ENCODE measurements around the gene KAZN.
A peak's percentile ranks its signal among the peaks of the same experiment; 100 is the strongest.

The KAZN gene

GRCh38 chr1:14794906-14795305 is 196.4 kb downstream of the KAZN start:
- H3K4me3 ChIP-seq (ENCODE audit: low read depth, low read length) = no peak overlapping the region
- TF ChIP-seq, protein P1, sequence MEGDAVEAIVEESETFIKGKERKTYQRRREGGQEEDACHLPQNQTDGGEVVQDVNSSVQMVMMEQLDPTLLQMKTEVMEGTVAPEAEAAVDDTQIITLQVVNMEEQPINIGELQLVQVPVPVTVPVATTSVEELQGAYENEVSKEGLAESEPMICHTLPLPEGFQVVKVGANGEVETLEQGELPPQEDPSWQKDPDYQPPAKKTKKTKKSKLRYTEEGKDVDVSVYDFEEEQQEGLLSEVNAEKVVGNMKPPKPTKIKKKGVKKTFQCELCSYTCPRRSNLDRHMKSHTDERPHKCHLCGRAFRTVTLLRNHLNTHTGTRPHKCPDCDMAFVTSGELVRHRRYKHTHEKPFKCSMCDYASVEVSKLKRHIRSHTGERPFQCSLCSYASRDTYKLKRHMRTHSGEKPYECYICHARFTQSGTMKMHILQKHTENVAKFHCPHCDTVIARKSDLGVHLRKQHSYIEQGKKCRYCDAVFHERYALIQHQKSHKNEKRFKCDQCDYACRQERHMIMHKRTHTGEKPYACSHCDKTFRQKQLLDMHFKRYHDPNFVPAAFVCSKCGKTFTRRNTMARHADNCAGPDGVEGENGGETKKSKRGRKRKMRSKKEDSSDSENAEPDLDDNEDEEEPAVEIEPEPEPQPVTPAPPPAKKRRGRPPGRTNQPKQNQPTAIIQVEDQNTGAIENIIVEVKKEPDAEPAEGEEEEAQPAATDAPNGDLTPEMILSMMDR (IDR thresholded peaks at IDR 0.05; ENCODE audit: low read depth, low read length) = no peak

DNA sequence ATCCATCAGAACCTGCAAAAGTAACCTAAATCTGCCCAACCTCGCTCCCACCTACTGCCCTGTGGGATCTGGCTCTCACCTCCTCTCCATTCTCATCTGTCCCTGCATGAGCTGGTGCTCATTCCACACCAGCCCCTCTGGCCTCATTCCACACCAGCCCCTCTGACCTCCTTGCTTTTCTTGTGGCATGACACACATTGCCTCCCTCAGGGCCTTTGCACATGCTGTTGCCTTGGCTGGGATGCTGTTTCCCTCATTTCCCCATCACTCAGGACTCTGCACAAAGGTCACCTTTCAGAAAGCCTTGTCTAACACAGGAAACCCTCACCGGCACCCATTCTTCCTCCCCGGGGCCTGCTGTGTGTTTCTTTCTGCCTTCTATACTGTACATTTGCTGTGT is 197.1 kb downstream of the KAZN start:
- H3K4me3 ChIP-seq (ENCODE audit: low read depth, low read length) = no peak overlapping the region
- TF ChIP-seq, protein P1 (IDR thresholded peaks at IDR 0.05; ENCODE audit: low read depth, low read length) = no peak

DNA sequence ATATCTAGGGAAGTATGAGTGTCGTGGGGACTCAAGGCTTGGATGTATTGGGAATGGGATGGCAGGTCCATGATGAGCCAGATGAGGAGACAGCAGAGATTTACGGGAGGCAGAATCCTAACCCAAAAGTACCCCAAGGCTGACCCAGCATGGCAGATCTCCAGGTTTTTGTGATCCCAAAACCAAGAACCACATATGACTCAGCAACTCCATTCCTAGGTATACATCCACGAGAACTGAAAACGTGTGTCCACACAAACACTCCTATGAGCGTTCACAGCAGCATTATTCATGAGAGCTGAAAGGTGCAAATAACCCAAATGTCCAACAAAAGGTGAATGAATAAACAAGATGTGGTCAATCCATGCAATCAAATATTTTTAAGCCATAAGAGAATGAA is 201.5 kb downstream of the KAZN start:
- TF ChIP-seq, protein P1 (IDR thresholded peaks at IDR 0.05; ENCODE audit: low read depth, low read length) = no peak
- no peak overlapping the region for H3K4me3 ChIP-seq (ENCODE audit: low read depth, low read length)

DNA sequence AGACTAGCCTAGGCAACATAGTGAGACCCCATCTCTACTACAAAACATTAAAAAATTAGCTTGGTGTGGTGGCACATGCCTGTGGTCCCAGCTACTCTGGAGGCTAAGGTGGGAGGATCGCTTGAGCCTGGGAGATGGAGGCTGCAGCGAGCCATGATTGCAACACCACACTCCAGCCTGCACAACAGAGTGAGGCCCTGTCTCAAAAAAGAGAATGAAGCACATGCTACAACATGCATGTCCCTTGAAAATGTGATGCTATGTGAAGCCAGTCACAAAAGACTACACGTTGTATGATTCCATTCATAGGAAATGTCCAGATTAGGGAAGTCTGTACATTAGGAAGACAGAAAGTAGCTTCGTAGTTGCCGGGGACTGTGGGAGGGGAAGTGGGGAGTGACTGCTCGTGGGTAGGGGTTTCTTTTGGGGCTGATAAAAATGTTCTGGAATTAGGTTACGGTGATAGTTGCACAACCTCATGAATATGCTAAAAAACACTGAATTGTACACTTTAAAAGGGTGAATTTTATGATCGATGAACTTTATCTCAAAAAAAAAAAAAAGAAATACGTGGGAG is 202.1 kb downstream of the KAZN start:
- H3K4me3 ChIP-seq (ENCODE audit: low read depth, low read length) = no peak overlapping the region
- TF ChIP-seq, protein P1 (IDR thresholded peaks at IDR 0.05; ENCODE audit: low read depth, low read length) = no peak

DNA sequence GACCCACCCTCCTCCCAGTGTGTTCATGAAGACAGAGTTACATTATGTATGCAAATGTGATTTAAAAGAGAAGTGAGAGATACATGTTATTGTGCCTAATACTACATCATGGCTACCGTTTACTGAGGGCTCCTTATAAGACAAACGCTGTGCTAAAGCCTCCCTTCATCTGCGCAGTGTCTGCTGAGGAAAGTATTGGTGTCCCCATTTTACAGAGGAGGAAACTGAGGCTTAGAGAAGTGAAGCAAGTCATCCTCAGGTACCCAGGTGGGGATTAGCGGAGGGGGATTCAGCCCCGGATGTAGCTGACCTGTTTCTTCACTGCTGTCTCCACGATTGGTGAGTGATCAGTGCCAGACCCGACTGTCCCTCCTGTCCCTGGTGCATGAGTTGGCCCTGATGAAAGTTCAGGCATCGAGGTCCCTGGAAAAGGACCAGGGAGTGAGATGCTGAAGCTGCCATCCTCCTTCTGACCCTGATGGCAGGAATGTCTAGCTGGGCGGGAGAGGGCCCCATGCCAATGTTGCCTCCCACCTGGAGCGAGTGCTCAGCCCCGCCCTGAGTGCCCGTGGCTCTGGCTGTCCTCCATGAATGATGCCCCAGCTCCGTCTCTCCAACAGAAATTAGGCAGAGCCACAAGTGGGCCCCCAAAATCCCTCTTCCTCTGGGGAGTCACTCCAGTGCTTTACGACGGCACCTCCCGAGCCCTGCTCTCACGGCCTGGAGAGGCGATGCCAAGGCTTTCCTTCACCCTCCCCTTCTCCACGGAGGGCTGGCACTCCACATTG is 204.7 kb downstream of the KAZN start:
- TF ChIP-seq, protein P1 (IDR thresholded peaks at IDR 0.05; ENCODE audit: low read depth, low read length) = no peak
- H3K4me3 ChIP-seq (ENCODE audit: low read depth, low read length) = no peak overlapping the region

DNA sequence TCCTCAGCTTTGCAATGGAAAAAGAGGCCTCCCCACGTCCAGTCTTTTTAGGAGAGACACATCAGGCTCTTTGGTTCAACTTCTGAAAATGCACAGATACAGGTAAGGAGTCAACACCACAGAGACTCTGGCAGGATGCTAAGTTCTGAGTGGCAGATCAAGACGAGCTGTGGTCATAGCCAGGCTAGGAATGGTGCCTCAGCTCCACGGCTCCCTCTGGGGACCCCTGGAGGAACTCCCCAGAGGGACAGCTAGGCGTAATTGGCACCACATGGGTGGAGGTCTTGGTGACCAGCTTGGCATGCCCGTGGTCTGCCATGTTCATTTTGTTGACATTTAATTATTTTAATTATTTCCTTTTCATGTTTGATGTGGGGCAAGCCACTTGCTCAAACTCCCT is 206.1 kb downstream of the KAZN start:
- TF ChIP-seq, protein P1 (IDR thresholded peaks at IDR 0.05; ENCODE audit: low read depth, low read length) = peak; percentile 30
- H3K4me3 ChIP-seq (ENCODE audit: low read depth, low read length) = no peak overlapping the region

DNA sequence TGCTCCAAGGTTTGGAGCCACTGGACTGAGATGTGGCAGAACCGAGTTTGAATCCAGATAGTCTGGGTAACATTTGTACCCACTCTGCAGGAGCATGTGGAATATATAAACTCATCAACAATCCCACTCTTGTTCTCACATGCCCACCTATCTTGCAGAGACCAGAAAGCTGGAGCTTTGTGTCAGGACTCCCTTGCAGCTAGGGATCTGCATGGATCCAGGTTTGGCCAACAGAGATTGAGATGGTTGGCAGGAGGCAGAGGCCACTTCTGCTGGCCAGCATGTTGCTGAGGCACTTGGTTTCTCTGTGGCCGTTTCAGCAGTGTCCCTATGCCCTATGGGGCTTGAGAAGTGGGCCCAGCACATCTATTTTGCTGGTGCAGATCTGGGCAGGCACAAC is 208.3 kb downstream of the KAZN start:
- TF ChIP-seq, protein P1 (IDR thresholded peaks at IDR 0.05; ENCODE audit: low read depth, low read length) = no peak
- no peak overlapping the region for H3K4me3 ChIP-seq (ENCODE audit: low read depth, low read length)
